HCT116 (cell line): Measurements from ENCODE around the gene INTS14.

Experiments
- ATF3 ChIP-seq: IDR thresholded peaks from 2 replicates; pipeline ENCODE4 v1.6.1; 2012
- CBX3 ChIP-seq: IDR thresholded peaks from 2 replicates; pipeline ENCODE4 v1.6.1; 2012; ENCODE audit warnings: low read depth
- CTCF ChIP-seq, 3 experiments: fragments of 200-600 bp in 1 of 3; sonication (generic) in 1 of 3; IDR thresholded peaks in 2 of 3; conservative IDR thresholded peaks in 1 of 3; 2 replicates each; pipeline ENCODE4 v1.5.1; 2012 to 2017; ENCODE audit warnings: low read depth in 2 of 3, low read length in 2 of 3, antibody characterized with exemption in 1 of 3, borderline replicate concordance in 1 of 3, control low read depth in 1 of 3, mild to moderate bottlenecking in 1 of 3, mixed read lengths in 1 of 3, mixed run types in 1 of 3, moderate library complexity in 1 of 3; ENCODE audit not compliant: insufficient read depth in 1 of 3
- EZH2 ChIP-seq: fragments of 200-600 bp; sonication (generic); IDR thresholded peaks from 2 replicates; pipeline ENCODE4 v1.6.1; 2017; ENCODE audit warnings: antibody characterized with exemption, mixed run types
- POLR2A ChIP-seq: IDR thresholded peaks from 2 replicates; pipeline ENCODE4 v1.7.0; 2011; ENCODE audit warnings: borderline replicate concordance; ENCODE audit not compliant: insufficient read depth, insufficient read length; ENCODE audit errors: extremely low read depth
- POLR2AphosphoS5 ChIP-seq: IDR thresholded peaks from 2 replicates; pipeline ENCODE4 v1.6.1; 2011; ENCODE audit warnings: mild to moderate bottlenecking, low read depth, low read length, moderate library complexity
- REST ChIP-seq: IDR thresholded peaks from 2 replicates; pipeline ENCODE4 v1.6.1; 2012; ENCODE audit warnings: low read depth
- SIN3A ChIP-seq: IDR thresholded peaks from 2 replicates; pipeline ENCODE4 v1.6.1; 2012; ENCODE audit warnings: low read depth
- YY1 ChIP-seq: IDR thresholded peaks from 2 replicates; pipeline ENCODE4 v1.6.1; 2011; ENCODE audit warnings: low read length, low read depth, moderate library complexity, mild to moderate bottlenecking; ENCODE audit not compliant: insufficient replicate concordance; ENCODE audit errors: extremely low read depth
- ZNF274 ChIP-seq: fragments of 200-500 bp; sonication (Bioruptor generic); IDR thresholded peaks from 2 replicates; pipeline ENCODE4 v1.6.1; 2014; ENCODE audit warnings: mild to moderate bottlenecking, low read depth, low read length, inconsistent platforms

GRCh38 chr15:65595960-65596359 lies 15.0 kb downstream of the INTS14 start:
- no peak for TF ChIP-seq CBX3
- TF ChIP-seq SIN3A, result no peak
- TF ChIP-seq POLR2AphosphoS5, result no peak
- TF ChIP-seq POLR2A, result no peak
- TF ChIP-seq ZNF274, result no peak
- peak; percentile 36 to 53 (median 53); a peak in 5 of 6 replicates for TF ChIP-seq CTCF (IDR thresholded peaks at IDR 0.05 in 2 of 3, conservative IDR thresholded peaks at IDR 0.05 in 1 of 3; ENCODE audit: borderline replicate concordance in 1 of 3, insufficient read depth in 1 of 3, low read depth in 2 of 3, low read length in 2 of 3)
- no peak for TF ChIP-seq REST
- no peak for TF ChIP-seq ATF3
- no peak for TF ChIP-seq EZH2
- TF ChIP-seq YY1, result no peak
